Spleen (tissue), 7 donors: Measurements from ENCODE around the gene SLC25A20.

Experiments used
- CTCF ChIP-seq, 11 experiments: fragments of 200-600 bp in 7 of 11; fragments of 450-650 bp in 4 of 11; sonication (generic) in 4 of 11; IDR thresholded peaks in 8 of 11; conservative IDR thresholded peaks in 3 of 11; 1 replicate in 7 of 11; 2 replicates in 4 of 11; pipeline versions ENCODE4 v1.4.0 to v1.8.0; 2016 to 2021; ENCODE audit warnings: antibody characterized with exemption in 11 of 11, inconsistent platforms in 4 of 11, mild to moderate bottlenecking in 1 of 11
- POLR2A ChIP-seq, 3 donors: fragments of 450-650 bp; IDR thresholded peaks; one replicate each; pipeline ENCODE4 v1.5.1; 2017; ENCODE audit warnings: antibody characterized with exemption in 3 of 3, mild to moderate bottlenecking in 1 of 3
- POLR2AphosphoS5 ChIP-seq, 3 donors: sonication (generic); formaldehyde crosslinking; IDR thresholded peaks; one replicate each; pipeline ENCODE4 v1.5.1; 2017; ENCODE audit warnings: antibody characterized with exemption in 3 of 3
- donor health status: DM: no; HTN: no; CAD: no; lungs with moderate emphysema.
- donor health status: DM: no; HTN: no; CAD: no.
- donor health status: DM: no; HTN: no; CAD: no.

DNA sequence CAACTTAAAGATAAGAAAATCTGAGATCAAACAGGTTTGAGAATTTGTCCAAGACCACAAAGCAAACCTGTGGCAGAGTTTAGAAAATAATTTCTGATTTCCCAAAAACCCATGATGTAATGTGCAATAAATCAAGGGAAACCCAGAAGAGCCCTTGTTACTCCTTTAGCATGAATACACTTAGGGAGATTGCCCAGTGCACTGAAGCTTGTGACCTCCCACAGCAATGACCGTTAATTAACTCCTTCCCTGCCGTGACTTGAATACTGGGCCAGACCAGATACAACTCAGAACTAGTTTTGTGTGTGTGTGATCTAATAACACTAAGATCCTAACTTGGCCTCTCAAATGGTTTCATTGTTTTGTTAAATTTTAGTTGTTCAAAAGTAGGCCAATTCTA is 53.5 kb downstream of the SLC25A20 start:
- no peak for TF ChIP-seq CTCF (IDR thresholded peaks at IDR 0.05 in 8 of 11, conservative IDR thresholded peaks at IDR 0.05 in 3 of 11)
- TF ChIP-seq POLR2AphosphoS5 (IDR thresholded peaks at IDR 0.05) = no peak
- TF ChIP-seq POLR2A (IDR thresholded peaks at IDR 0.05) = no peak
